ENCODE results near the gene TNP2.
A peak's percentile ranks its signal among the peaks of the same experiment; 100 is the strongest.
"Not testable (repeated sequence)": the region's sequence is repeated elsewhere in the genome, so short reads cannot be mapped to it uniquely, and the experiment has no call there.

Gene TNP2

GRCh38 chr16:11220507-11220906 lies 48.6 kb downstream of the TNP2 start:
- not testable (repeated sequence) for DNase-seq (ENCODE audit: low spot score)

GRCh38 chr16:11219178-11219577 lies 49.9 kb downstream of the TNP2 start:
- no peak for DNase-seq (ENCODE audit: low spot score)

DNA sequence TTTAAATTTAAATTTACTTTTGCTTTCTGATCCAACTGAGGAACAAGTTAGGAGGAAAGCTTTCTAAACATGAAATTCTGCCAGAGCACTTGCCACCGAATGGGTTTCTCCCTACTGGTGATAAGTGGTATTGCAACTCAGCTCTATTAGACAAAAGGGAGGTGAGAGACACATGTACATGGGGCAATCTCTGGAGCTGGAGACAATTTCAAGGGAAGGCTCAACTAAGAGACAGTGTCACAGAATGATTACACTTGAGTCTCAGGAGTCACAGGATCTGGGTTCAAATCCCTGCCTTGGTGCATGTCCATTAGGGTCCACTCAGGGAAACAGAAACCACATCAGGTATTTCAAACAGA lies 50.5 kb downstream of the TNP2 start:
- peak; percentile 53 for DNase-seq (ENCODE audit: low spot score)

All from NAMALWA (cell line).